H1 (cell line): Measurements from ENCODE around the gene ZNF669. TPM values are rescaled to one million over a fixed set of nuclear protein-coding genes. Genes with fewer than 3 reads are reported as not detected.

Experiments
- CTCF ChIA-PET: fragments of 300-600 bp; sonication (Branson Sonifier 250); formaldehyde crosslinking; loops from one replicate; lab custom pipeline; 2021; ENCODE audit not compliant: partially characterized antibody; lab: Charles Lee
- POLR2A ChIA-PET: fragments of 300-600 bp; sonication (Branson Sonifier 250); formaldehyde crosslinking; loops from one replicate; lab custom pipeline; 2021; ENCODE audit warnings: inconsistent platforms; ENCODE audit not compliant: partially characterized antibody; lab: Charles Lee
- DNase-seq, 2 experiments: peaks; one replicate each; pipeline versions ENCODE4 v3.0.0 to v3.0.0-alpha.2; 2010 to 2022; ENCODE audit warnings: low spot score in 2 of 2, low read depth in 1 of 2, mixed read lengths in 1 of 2
- FAIRE-seq: peaks from 2 replicates; lab custom pipeline; 2011; peaks lifted over from hg19 to GRCh38; lab: Jason Lieb, UNC
- H2AFZ ChIP-seq: 2 replicates; pipeline ENCODE4 v1.8.1; 2012; ENCODE audit warnings: low read length, inconsistent platforms
- H2AK5ac ChIP-seq: 2 replicates; pipeline ENCODE4 v1.6.1; 2013; ENCODE audit warnings: low read depth, low read length
- H2BK120ac ChIP-seq: replicated peaks from 2 replicates; pipeline ENCODE3; 2013; ENCODE audit warnings: low read depth, low read length, inconsistent platforms
- H2BK12ac ChIP-seq: 2 replicates; pipeline ENCODE4 v1.6.1; 2013; ENCODE audit warnings: low read depth, low read length
- H2BK15ac ChIP-seq: 2 replicates; pipeline ENCODE4 v1.6.1; 2013; ENCODE audit warnings: low read length
- H2BK20ac ChIP-seq: 2 replicates; pipeline ENCODE4 v1.6.1; 2013; ENCODE audit warnings: low read length
- H2BK5ac ChIP-seq: 2 replicates; pipeline ENCODE4 v1.6.1; 2013; ENCODE audit warnings: low read depth, low read length
- H3K14ac ChIP-seq: 2 replicates; pipeline ENCODE4 v1.6.1; 2013; ENCODE audit warnings: inconsistent platforms; ENCODE audit not compliant: insufficient read length
- H3K18ac ChIP-seq: 2 replicates; pipeline ENCODE4 v1.6.1; 2013; ENCODE audit warnings: low read length; ENCODE audit errors: extremely low read depth
- H3K23ac ChIP-seq: 2 replicates; pipeline ENCODE4 v1.6.1; 2013; ENCODE audit warnings: inconsistent platforms; ENCODE audit not compliant: insufficient read length
- H3K23me2 ChIP-seq: 2 replicates; pipeline ENCODE4 v1.6.1; 2013; ENCODE audit warnings: low read depth, low read length
- H3K27ac ChIP-seq: 2 replicates; pipeline ENCODE4 v1.6.1; 2011; ENCODE audit warnings: low read depth, low read length, inconsistent platforms
- H3K27me3 ChIP-seq, 4 experiments: replicated peaks in 1 of 4; 1 replicate in 1 of 4; 2 replicates in 3 of 4; pipeline versions ENCODE4 v1.6.1 to v1.8.1; 2011 to 2013; ENCODE audit warnings: low read length in 3 of 4, mild to moderate bottlenecking in 3 of 4, inconsistent platforms in 2 of 4, mixed read lengths in 2 of 4, moderate library complexity in 1 of 4; ENCODE audit not compliant: control insufficient read depth in 3 of 4, insufficient read depth in 3 of 4; ENCODE audit errors: extremely low read depth in 1 of 4
- H3K36me3 ChIP-seq, 4 experiments: 2 replicates each; pipeline versions ENCODE4 v1.6.1 to v1.8.1; 2011 to 2013; ENCODE audit warnings: mild to moderate bottlenecking in 4 of 4, low read length in 3 of 4, moderate library complexity in 2 of 4, control low read depth in 1 of 4, inconsistent platforms in 1 of 4; ENCODE audit not compliant: insufficient read depth in 4 of 4, control insufficient read depth in 2 of 4
- H3K4ac ChIP-seq: replicated peaks from 2 replicates; pipeline ENCODE3; 2013; ENCODE audit warnings: low read length, low read depth, mixed read lengths, inconsistent platforms; ENCODE audit not compliant: insufficient read length
- H3K4me1 ChIP-seq, 4 experiments: replicated peaks in 1 of 4; 1 replicate in 1 of 4; 2 replicates in 3 of 4; pipeline versions ENCODE4 v1.6.1 to v1.8.1; 2011 to 2013; ENCODE audit warnings: low read length in 3 of 4, inconsistent platforms in 2 of 4, mixed read lengths in 1 of 4; ENCODE audit not compliant: insufficient read depth in 4 of 4, control insufficient read depth in 3 of 4
- H3K4me2 ChIP-seq, 2 experiments: 2 replicates each; pipeline versions ENCODE4 v1.6.1 to v1.8.1; 2011 to 2013; ENCODE audit warnings: low read depth in 2 of 2, low read length in 2 of 2, control low read depth in 1 of 2, inconsistent platforms in 1 of 2, mild to moderate bottlenecking in 1 of 2; ENCODE audit not compliant: insufficient read depth in 1 of 2
- H3K4me3 ChIP-seq, 4 experiments: fragments of 200-600, 300-600 bp in 1 of 4; sonication (generic), shearing (Covaris generic), sonication (Bioruptor Twin) in 1 of 4; 2 replicates each; pipeline versions ENCODE4 v1.5.1 to v1.8.1; 2011 to 2016; ENCODE audit warnings: low read length in 4 of 4, low read depth in 3 of 4, control low read depth in 2 of 4, inconsistent platforms in 2 of 4, mild to moderate bottlenecking in 2 of 4, mixed read lengths in 1 of 4, moderate library complexity in 1 of 4; ENCODE audit not compliant: insufficient read depth in 2 of 4; ENCODE audit errors: extremely low read depth in 1 of 4
- H3K56ac ChIP-seq: replicated peaks from 2 replicates; pipeline ENCODE3; 2013; ENCODE audit warnings: low read depth, mild to moderate bottlenecking, mixed read lengths, low read length, inconsistent platforms; ENCODE audit not compliant: insufficient read length
- H3K79me1 ChIP-seq: 2 replicates; pipeline ENCODE4 v1.6.1; 2013; ENCODE audit warnings: low read depth, low read length, control low read depth
- H3K79me2 ChIP-seq, 2 experiments: 2 replicates each; pipeline versions ENCODE4 v1.6.1 to v1.8.1; 2012 to 2013; ENCODE audit warnings: low read length in 2 of 2, mild to moderate bottlenecking in 2 of 2, inconsistent platforms in 1 of 2; ENCODE audit not compliant: insufficient read depth in 2 of 2, control insufficient read depth in 1 of 2
- H3K9ac ChIP-seq, 4 experiments: replicated peaks in 1 of 4; 1 replicate in 1 of 4; 2 replicates in 3 of 4; pipeline versions ENCODE4 v1.6.1 to v1.8.1; 2011 to 2013; ENCODE audit warnings: low read depth in 3 of 4, low read length in 3 of 4, control low read depth in 2 of 4, mild to moderate bottlenecking in 2 of 4, moderate library complexity in 2 of 4, inconsistent platforms in 1 of 4; ENCODE audit errors: extremely low read depth in 1 of 4
- H3K9me3 ChIP-seq, 2 experiments: 2 replicates each; pipeline versions ENCODE4 v1.6.1 to v1.8.1; 2012 to 2013; ENCODE audit warnings: mild to moderate bottlenecking in 2 of 2, moderate library complexity in 2 of 2, control low read depth in 1 of 2, inconsistent platforms in 1 of 2, low read depth in 1 of 2, low read length in 1 of 2, mixed read lengths in 1 of 2; ENCODE audit not compliant: insufficient read depth in 2 of 2
- H4K20me1 ChIP-seq, 2 experiments: replicated peaks in 1 of 2; 2 replicates each; pipeline versions ENCODE3 to v1.8.1; 2011 to 2013; ENCODE audit warnings: inconsistent platforms in 2 of 2, low read length in 2 of 2, mild to moderate bottlenecking in 1 of 2; ENCODE audit not compliant: insufficient read depth in 2 of 2, control insufficient read depth in 1 of 2
- H4K5ac ChIP-seq: 2 replicates; pipeline ENCODE4 v1.6.1; 2013; ENCODE audit warnings: low read length, low read depth, mixed read lengths, inconsistent platforms; ENCODE audit not compliant: insufficient read length
- H4K8ac ChIP-seq: 2 replicates; pipeline ENCODE4 v1.8.0; 2013; ENCODE audit warnings: mild to moderate bottlenecking, moderate library complexity, low read length, inconsistent platforms; ENCODE audit not compliant: insufficient read depth; ENCODE audit errors: extremely low read depth
- H4K91ac ChIP-seq: replicated peaks from 2 replicates; pipeline ENCODE3; 2013; ENCODE audit warnings: low read length, mixed read lengths, inconsistent platforms; ENCODE audit not compliant: insufficient read length
- FOSL1 ChIP-seq: IDR thresholded peaks from 2 replicates; pipeline ENCODE4 v1.6.1; 2011; ENCODE audit warnings: mild to moderate bottlenecking, low read depth, low read length, moderate library complexity; ENCODE audit not compliant: insufficient read depth
- JUND ChIP-seq: IDR thresholded peaks from 2 replicates; pipeline ENCODE4 v1.6.1; 2011; ENCODE audit warnings: mild to moderate bottlenecking, improper control_type of control experiment, low read length
- TAF1 ChIP-seq: IDR thresholded peaks from 2 replicates; pipeline ENCODE4 v1.6.1; 2011; ENCODE audit warnings: mild to moderate bottlenecking, low read depth, low read length
- whole genome bisulfite sequencing, 2 experiments: shearing (Covaris generic) in 1 of 2; methylation state at CpG; one replicate each; pipeline versions ENCODE4 v1.1.6 to v1.1.7; 2013 to 2015; ENCODE audit warnings: low lambda C conversion rate in 2 of 2, mixed read lengths in 2 of 2, inconsistent platforms in 1 of 2, low coverage in 1 of 2, missing lambda C conversion rate in 1 of 2; ENCODE audit not compliant: insufficient replicate concordance in 2 of 2, insufficient coverage in 1 of 2, insufficient read length in 1 of 2; ENCODE audit errors: extremely low coverage in 1 of 2, missing lambda C conversion rate in 1 of 2; 5-methylcytosine and 5-hydroxymethylcytosine counted together
- polyA plus RNA-seq, 7 experiments: library from polyadenylated mRNA; depleted of rRNA in 3 of 7; stranded (reverse) in 5 of 7; unstranded in 2 of 7; fragments of >200 nt in 5 of 7; fragments of 200-250 nt in 2 of 7; gene quantifications; 1 replicate in 5 of 7; 2 replicates in 1 of 7; 4 replicates in 1 of 7; pipeline versions ENCODE4 v1.2.1 to v1.2.3, GENCODE V29; 2011 to 2013; ENCODE audit warnings: missing spikeins in 2 of 7, mixed read lengths in 2 of 7
- total RNA-seq: library from RNA; stranded (reverse); fragmentation: NEBNext Ultra II Directional; extraction: Animal tissue kit (Norgen Biotek cat#: 25700); gene quantifications from 2 replicates; pipeline ENCODE4 v1.2.1, GENCODE V29; 2021

The ZNF669 gene
- total and polyA plus RNA-seq, 2 of the 8 experiments (the other 6 are each of a cell fraction or from before 2014, with no cell fraction given) = 4.8 to 20.3 TPM

GRCh38 chr1:247064304-247064703, 39.9 kb downstream of the ZNF669 start:
- no peak overlapping the region for H3K14ac ChIP-seq
- peaks cover 25 to 95% of the 10 kb centered on the region in 2 experiments for H3K79me2 ChIP-seq
- H2BK5ac ChIP-seq = no peak overlapping the region
- no peak for FAIRE-seq
- DNase-seq = no peak
- ChIA-PET POLR2A (interaction anchor here (0.7 to 2.1 kb wide), 3 partner anchors 9 to 16 kb away, joined by 3 to 6 read pairs (median 3); partner anchors contain the start of gene ZNF670), CTCF (interaction anchor here (0.6 to 1.8 kb wide), 3 partner anchors 13 to 42 kb away, joined by 3 to 5 read pairs (median 4); partner anchors contain the start of gene ZNF670)
- H4K20me1 ChIP-seq = peaks cover 7 to 9% of the 10 kb centered on the region in 2 experiments
- 92% methylated on average over 3 of the region's 3 CpGs; no CpG with 5 or more reads in 1 of the 2 experiments for WGBS, 2 experiments
- H3K27me3 ChIP-seq = no peaks in the 10 kb centered on the region
- no peak overlapping the region for H2AK5ac ChIP-seq
- H3K56ac ChIP-seq = no peak overlapping the region
- H2BK20ac ChIP-seq = no peak overlapping the region
- no peak overlapping the region for H3K4me3 ChIP-seq
- H4K5ac ChIP-seq = no peak overlapping the region
- H3K4me2 ChIP-seq = no peak overlapping the region
- H3K36me3 ChIP-seq = no peaks in the 10 kb centered on the region; a peak in 2 of 8 replicates
- no peaks in the 10 kb centered on the region; a peak in 1 of 4 replicates for H3K9me3 ChIP-seq
- no peak overlapping the region for H4K91ac ChIP-seq
- H3K23ac ChIP-seq = no peak overlapping the region
- H2AFZ ChIP-seq = no peak overlapping the region
- no peak overlapping the region for H3K27ac ChIP-seq
- no peak overlapping the region for H2BK12ac ChIP-seq
- H3K9ac ChIP-seq = no peak overlapping the region
- peaks cover 15% of the 10 kb centered on the region for H3K79me1 ChIP-seq
- no peak overlapping the region for H2BK120ac ChIP-seq
- no peak overlapping the region for H3K18ac ChIP-seq
- peaks cover 0 to 3% (median under 1%) of the 10 kb centered on the region in 4 experiments; a peak in 2 of 7 replicates for H3K4me1 ChIP-seq
- no peak overlapping the region for H2BK15ac ChIP-seq
- TF ChIP-seq FOSL1 (no peak), JUND (no peak), TAF1 (no peak)
- H4K8ac ChIP-seq = no peak overlapping the region
- no peaks in the 10 kb centered on the region for H3K23me2 ChIP-seq
- no peak overlapping the region for H3K4ac ChIP-seq
